ENCODE results near the gene CTU2.

CTU2 gene

DNA sequence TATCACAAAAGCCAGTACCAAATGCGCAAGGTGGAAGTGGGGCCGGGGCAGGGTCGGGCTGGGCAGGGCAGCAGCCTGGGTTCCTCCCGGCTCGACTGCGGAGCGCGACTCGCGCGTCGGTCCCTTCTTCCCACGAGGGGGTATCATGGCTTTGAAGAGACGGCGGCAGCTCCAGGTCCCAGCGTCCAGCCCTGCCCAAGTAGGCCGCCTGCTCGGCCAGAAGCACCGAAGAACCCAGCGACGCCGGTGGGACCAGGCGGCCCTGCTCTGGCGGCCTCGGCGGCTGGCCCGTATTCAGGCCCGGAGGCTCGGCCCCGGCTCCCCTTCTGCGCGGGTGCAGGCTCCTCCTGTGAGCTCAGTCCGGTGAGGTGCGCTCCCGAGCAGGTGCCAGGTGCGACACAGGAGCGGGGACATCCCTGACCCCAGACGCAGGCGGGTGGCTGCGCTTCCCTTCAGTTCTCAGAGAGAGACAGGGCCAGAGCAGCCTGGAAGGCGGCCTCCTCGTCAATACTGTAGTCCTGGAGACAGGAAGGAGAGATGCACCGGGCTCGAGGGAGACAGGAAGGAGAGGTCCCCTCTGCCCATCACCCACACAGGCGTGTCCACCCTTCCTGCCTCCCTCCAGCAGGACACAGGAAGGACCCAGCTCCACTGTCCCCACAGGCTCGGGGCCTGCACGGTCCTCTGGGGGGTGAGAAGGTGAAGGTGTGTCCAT, 9.0 kb upstream of the CTU2 start:
- no peak overlapping the region for H3K4me2 ChIP-seq (ENCODE audit: low read length)
- TF ChIP-seq CTCF (IDR thresholded peaks at IDR 0.05; ENCODE audit: low read length) = no peak
- no peak for TF ChIP-seq EZH2 (IDR thresholded peaks at IDR 0.05; ENCODE audit: borderline replicate concordance, low read length)
- H3K9me3 ChIP-seq (ENCODE audit: low read length) = no peaks in the 10 kb centered on the region
- H3K4me1 ChIP-seq (ENCODE audit: insufficient read depth, low read length, severe bottlenecking) = peaks cover 12% of the 10 kb centered on the region
- H3K9me2 ChIP-seq (ENCODE audit: low read depth, low read length) = no peaks in the 10 kb centered on the region
- no peaks in the 10 kb centered on the region for H3K79me2 ChIP-seq (ENCODE audit: insufficient read depth, low read length)
- H4K20me1 ChIP-seq (ENCODE audit: insufficient read depth, low read length) = no peaks in the 10 kb centered on the region
- no peak overlapping the region for H3K4me3 ChIP-seq (ENCODE audit: low read depth, low read length, poor library complexity, severe bottlenecking)
- H3K27ac ChIP-seq (ENCODE audit: low read depth, low read length, poor library complexity, severe bottlenecking) = no peak overlapping the region
- peaks cover 7% of the 10 kb centered on the region; the same call in 1 of the 2 replicates for H3K36me3 ChIP-seq (ENCODE audit: insufficient read depth, low read length)
- no peak overlapping the region for H2AFZ ChIP-seq (ENCODE audit: low read length)
- H3K9ac ChIP-seq (ENCODE audit: low read length) = no peak overlapping the region
- H3K27me3 ChIP-seq (ENCODE audit: insufficient read depth, low read length) = peaks cover 8% of the 10 kb centered on the region; the same call in 1 of the 2 replicates
- H3F3A ChIP-seq (ENCODE audit: insufficient read depth, low read length) = no peaks in the 10 kb centered on the region

GRCh38 chr16:88697831-88698615, 8.3 kb upstream of the CTU2 start:
- Histone ChIP-seq H3K4me1 (ENCODE audit: insufficient read depth, low read length, severe bottlenecking) (peaks cover 18% of the 10 kb centered on the region), H3K36me3 (ENCODE audit: insufficient read depth, low read length) (peaks cover 7% of the 10 kb centered on the region; the same call in 1 of the 2 replicates), H3K4me2 (ENCODE audit: low read length) (no peak overlapping the region), H3K4me3 (ENCODE audit: low read depth, low read length, poor library complexity, severe bottlenecking) (no peak overlapping the region), H3K27ac (ENCODE audit: low read depth, low read length, poor library complexity, severe bottlenecking) (no peak overlapping the region), H3K9me2 (ENCODE audit: low read depth, low read length) (no peaks in the 10 kb centered on the region), H3K9ac (ENCODE audit: low read length) (no peak overlapping the region), H2AFZ (ENCODE audit: low read length) (no peak overlapping the region), H3K9me3 (ENCODE audit: low read length) (no peaks in the 10 kb centered on the region), H3K27me3 (ENCODE audit: insufficient read depth, low read length) (peaks cover 8% of the 10 kb centered on the region; the same call in 1 of the 2 replicates), H3F3A (ENCODE audit: insufficient read depth, low read length) (no peaks in the 10 kb centered on the region), H3K79me2 (ENCODE audit: insufficient read depth, low read length) (no peaks in the 10 kb centered on the region), H4K20me1 (ENCODE audit: insufficient read depth, low read length) (no peaks in the 10 kb centered on the region)
- no peak for TF ChIP-seq EZH2 (IDR thresholded peaks at IDR 0.05; ENCODE audit: borderline replicate concordance, low read length)
- no peak for TF ChIP-seq CTCF (IDR thresholded peaks at IDR 0.05; ENCODE audit: low read length)

DNA sequence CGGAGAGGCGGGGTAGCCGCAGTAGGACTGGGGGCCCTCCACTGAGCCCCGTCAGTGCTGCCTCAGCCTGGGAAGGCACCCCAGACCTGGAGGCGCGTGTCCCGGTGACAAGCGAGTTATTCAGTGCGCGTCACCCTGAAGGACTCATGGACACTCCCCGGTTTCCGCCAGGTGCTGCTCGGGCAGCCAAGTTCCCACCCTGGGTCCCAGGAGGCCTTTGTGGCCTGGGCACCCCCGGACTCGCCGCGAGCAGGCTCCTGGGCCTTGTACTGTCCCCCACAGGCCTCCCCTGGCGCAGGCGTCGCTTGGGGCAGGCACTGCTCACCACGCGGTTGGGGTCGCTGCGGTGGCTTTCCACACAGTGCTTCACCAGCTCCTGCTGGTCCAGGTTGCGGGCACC, 7.7 kb upstream of the CTU2 start:
- H3K27ac ChIP-seq (ENCODE audit: low read depth, low read length, poor library complexity, severe bottlenecking) = no peak overlapping the region
- H4K20me1 ChIP-seq (ENCODE audit: insufficient read depth, low read length) = no peaks in the 10 kb centered on the region
- H3K27me3 ChIP-seq (ENCODE audit: insufficient read depth, low read length) = peaks cover 8% of the 10 kb centered on the region; the same call in 1 of the 2 replicates
- no peaks in the 10 kb centered on the region for H3K9me3 ChIP-seq (ENCODE audit: low read length)
- H3K9ac ChIP-seq (ENCODE audit: low read length) = no peak overlapping the region
- H3K4me2 ChIP-seq (ENCODE audit: low read length) = no peak overlapping the region
- no peak overlapping the region for H3K4me3 ChIP-seq (ENCODE audit: low read depth, low read length, poor library complexity, severe bottlenecking)
- no peaks in the 10 kb centered on the region for H3F3A ChIP-seq (ENCODE audit: insufficient read depth, low read length)
- H3K36me3 ChIP-seq (ENCODE audit: insufficient read depth, low read length) = peaks cover 7% of the 10 kb centered on the region; the same call in 1 of the 2 replicates
- no peaks in the 10 kb centered on the region for H3K79me2 ChIP-seq (ENCODE audit: insufficient read depth, low read length)
- TF ChIP-seq CTCF (IDR thresholded peaks at IDR 0.05; ENCODE audit: low read length) (no peak), EZH2 (IDR thresholded peaks at IDR 0.05; ENCODE audit: borderline replicate concordance, low read length) (no peak)
- no peak overlapping the region for H2AFZ ChIP-seq (ENCODE audit: low read length)
- H3K9me2 ChIP-seq (ENCODE audit: low read depth, low read length) = no peaks in the 10 kb centered on the region
- peaks cover 25% of the 10 kb centered on the region for H3K4me1 ChIP-seq (ENCODE audit: insufficient read depth, low read length, severe bottlenecking)
